B cell (primary cell): ENCODE results near the gene MALRD1. TPM values are rescaled to one million over a fixed set of nuclear protein-coding genes. Genes with fewer than 3 reads are reported as not detected.
"Not testable (repeated sequence)": the region's sequence is repeated elsewhere in the genome, so short reads cannot be mapped to it uniquely, and the experiment has no call there.

Experiments
- ATAC-seq: fragments of 200-7000 bp; cut with Tn5 transposase; one replicate; pipeline ENCODE4 v1.10.0; 2021; ENCODE audit warnings: low read depth, mild to moderate bottlenecking, moderate number of reproducible peaks, moderate library complexity
- CTCF ChIA-PET: fragments of 350-600 bp; sonication (Branson Sonifier 250); formaldehyde crosslinking; loops from one replicate; lab custom pipeline; 2021; ENCODE audit warnings: antibody characterized with exemption, inconsistent platforms; lab: Charles Lee
- POLR2A ChIA-PET: fragments of 350-600 bp; sonication (Branson Sonifier 250); formaldehyde crosslinking; loops from one replicate; lab custom pipeline; 2021; ENCODE audit warnings: antibody characterized with exemption; lab: Charles Lee
- DNase-seq: peaks from one replicate; pipeline ENCODE4 v3.0.0; 2013
- H2AFZ ChIP-seq: 2 replicates; pipeline ENCODE4 v1.6.1; 2012; ENCODE audit warnings: mild to moderate bottlenecking, low read depth, low read length; ENCODE audit not compliant: insufficient read depth, poor library complexity, severe bottlenecking
- H3K27ac ChIP-seq, 2 donors: 1 replicate in 1 of 2; 2 replicates in 1 of 2; pipeline ENCODE4 v1.5.1; 2012 to 2013; ENCODE audit warnings: low read length in 2 of 2, mild to moderate bottlenecking in 2 of 2, moderate library complexity in 1 of 2
- H3K27me3 ChIP-seq, 4 experiments: fragments of 200-600 bp in 1 of 4; sonication (generic) in 1 of 4; replicated peaks in 1 of 4; 1 replicate in 2 of 4; 2 replicates in 2 of 4; pipeline versions ENCODE4 v1.6.1 to v1.7.0; 2013 to 2016; ENCODE audit warnings: low read length in 3 of 4, mild to moderate bottlenecking in 2 of 4, mixed read lengths in 1 of 4, moderate library complexity in 1 of 4; ENCODE audit not compliant: insufficient read depth in 4 of 4, control insufficient read depth in 3 of 4; ENCODE audit errors: control extremely low read depth in 1 of 4
- H3K36me3 ChIP-seq, 2 experiments: replicated peaks in 1 of 2; 1 replicate in 1 of 2; 2 replicates in 1 of 2; pipeline versions ENCODE4 v1.6.1 to v1.7.1; 2013; ENCODE audit warnings: low read length in 1 of 2; ENCODE audit not compliant: insufficient read depth in 2 of 2, control insufficient read depth in 1 of 2; ENCODE audit errors: control extremely low read depth in 1 of 2, extremely low read depth in 1 of 2
- H3K4me1 ChIP-seq, 2 donors: fragments of 200-600 bp in 1 of 2; sonication (generic) in 1 of 2; 1 replicate in 1 of 2; 2 replicates in 1 of 2; pipeline versions ENCODE4 v1.5.1 to v1.6.1; 2013 to 2017; ENCODE audit warnings: low read length in 2 of 2; ENCODE audit not compliant: control insufficient read depth in 2 of 2, insufficient read depth in 2 of 2
- H3K4me2 ChIP-seq: replicated peaks from 2 replicates; pipeline ENCODE3; 2012; ENCODE audit warnings: mild to moderate bottlenecking, low read depth, low read length; ENCODE audit not compliant: poor library complexity, severe bottlenecking
- H3K4me3 ChIP-seq, 5 experiments: fragments of 200-600 bp in 1 of 5; sonication (generic) in 1 of 5; 1 replicate in 3 of 5; 2 replicates in 2 of 5; pipeline versions ENCODE4 v1.5.1 to v1.7.0; 2011 to 2016; ENCODE audit warnings: low read length in 4 of 5, mild to moderate bottlenecking in 4 of 5, low read depth in 2 of 5, control low read depth in 1 of 5, moderate library complexity in 1 of 5; ENCODE audit not compliant: insufficient read depth in 1 of 5; ENCODE audit errors: control extremely low read depth in 1 of 5, extremely low read depth in 1 of 5
- H3K79me2 ChIP-seq: fragments of 200-600 bp; sonication (generic); one replicate; pipeline ENCODE4 v1.6.0; 2016; ENCODE audit warnings: low read length; ENCODE audit not compliant: control insufficient read depth, insufficient read depth
- H3K9ac ChIP-seq: fragments of 200-600 bp; sonication (generic); 2 replicates; pipeline ENCODE4 v1.6.1; 2017; ENCODE audit warnings: mild to moderate bottlenecking, low read length, moderate library complexity
- H3K9me3 ChIP-seq, 3 donors: one replicate each; pipeline versions ENCODE4 v1.6.1 to v1.7.1; 2013; ENCODE audit warnings: low read length in 2 of 3; ENCODE audit not compliant: control insufficient read depth in 2 of 3, insufficient read depth in 1 of 3; ENCODE audit errors: control extremely low read depth in 1 of 3
- H4K20me1 ChIP-seq: 2 replicates; pipeline ENCODE4 v1.6.0; 2012; ENCODE audit warnings: mild to moderate bottlenecking, low read length; ENCODE audit not compliant: insufficient read depth, control insufficient read depth, poor library complexity, severe bottlenecking
- H3K27ac Mint-ChIP-seq: one replicate; pipeline ENCODE4 v1.8.0; 2021; ENCODE audit warnings: mixed read lengths
- H3K27me3 Mint-ChIP-seq: one replicate; pipeline ENCODE4 v1.8.0; 2021; ENCODE audit warnings: mixed read lengths
- H3K4me1 Mint-ChIP-seq: one replicate; pipeline ENCODE4 v1.8.0; 2021; ENCODE audit warnings: mixed read lengths
- H3K4me3 Mint-ChIP-seq: one replicate; pipeline ENCODE4 v1.8.0; 2021; ENCODE audit warnings: mixed read lengths
- H3K9me3 Mint-ChIP-seq: one replicate; pipeline ENCODE4 v1.8.0; 2022; ENCODE audit warnings: mixed read lengths; ENCODE audit not compliant: insufficient read depth
- CTCF ChIP-seq: fragments of 200-600 bp; IDR thresholded peaks from one replicate; pipeline ENCODE4 v1.8.0; 2022; ENCODE audit warnings: antibody characterized with exemption, mild to moderate bottlenecking
- EZH2 ChIP-seq: IDR thresholded peaks from 2 replicates; pipeline ENCODE4 v1.6.1; 2012; ENCODE audit warnings: borderline replicate concordance, low read depth, mild to moderate bottlenecking, moderate library complexity, low read length; ENCODE audit not compliant: insufficient read depth, poor library complexity, severe bottlenecking
- WGBS: methylation state at CpG from one replicate; pipeline ENCODE4 v1.1.5; 2013; ENCODE audit warnings: missing lambda C conversion rate; ENCODE audit not compliant: insufficient coverage; 5-methylcytosine and 5-hydroxymethylcytosine counted together
- intact Hi-C: fragments of 100-400 bp; cut with micrococcal nuclease; formaldehyde crosslinking; loops from one replicate; pipeline ENCODE4 v1.10.0; 2022
- polyA plus RNA-seq: library from polyadenylated mRNA; depleted of rRNA; stranded (reverse); fragments of >200 nt; gene quantifications from 2 replicates; pipeline ENCODE4 v1.2.3, GENCODE V29; 2012
- total RNA-seq, 2 donors: library from RNA; stranded (reverse); fragments of 120-200 nt in 1 of 2; gene quantifications; 1 replicate in 1 of 2; 2 replicates in 1 of 2; pipeline versions ENCODE4 v1.2.3 to v1.2.4, GENCODE V29; 2013 to 2022

The MALRD1 gene
- total and polyA plus RNA-seq, 2 donors (not counting 1 experiment from before 2014, with no cell fraction given): not detected

DNA sequence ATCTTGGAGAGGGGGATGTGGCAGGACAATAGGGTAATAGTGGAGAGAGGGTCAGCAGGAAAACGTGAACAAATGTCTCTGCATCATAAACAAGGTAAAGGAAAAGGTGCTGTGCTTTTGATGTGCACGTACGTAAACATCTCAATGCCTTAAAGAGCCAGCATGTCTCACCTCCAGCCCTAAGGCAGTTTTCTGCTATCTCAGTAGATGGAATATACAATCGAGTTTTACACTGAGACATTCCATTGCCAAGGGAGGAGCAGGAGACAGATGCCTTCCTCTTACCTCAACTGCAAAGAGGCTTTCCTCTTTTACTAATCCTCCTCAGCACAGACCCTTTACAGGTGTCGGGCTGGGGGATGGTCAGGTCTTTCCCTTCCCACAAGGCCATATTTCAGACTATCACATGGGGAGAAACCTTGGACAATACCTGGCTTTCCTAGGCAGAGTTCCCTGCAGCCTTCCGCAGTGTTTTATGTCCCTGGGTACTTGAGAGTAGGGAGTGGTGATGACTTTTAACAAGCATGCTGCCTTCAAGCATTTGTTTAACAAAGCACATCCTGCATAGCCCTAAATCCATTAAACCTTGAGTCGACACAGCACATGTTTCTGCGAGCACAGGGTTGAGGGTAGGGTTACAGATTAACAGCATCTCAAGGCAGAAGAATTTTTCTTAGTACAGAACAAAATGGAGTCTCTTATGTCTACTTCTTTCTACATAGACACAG lies 461.6 kb downstream of the MALRD1 start:
- H3K4me3 Mint-ChIP-seq, H3K27ac Mint-ChIP-seq, ATAC-seq, intact Hi-C loops, H3K4me1 ChIP-seq, H3K4me3 ChIP-seq, H2AFZ ChIP-seq, H3K4me1 Mint-ChIP-seq, H3K79me2 ChIP-seq, H3K4me2 ChIP-seq, H3K9me3 ChIP-seq, H4K20me1 ChIP-seq, H3K27me3 Mint-ChIP-seq, DNase-seq, H3K9me3 Mint-ChIP-seq, H3K27ac ChIP-seq, H3K9ac ChIP-seq, H3K27me3 ChIP-seq, CTCF ChIA-PET, POLR2A ChIA-PET, H3K36me3 ChIP-seq: not testable (repeated sequence)
- WGBS: 73% methylated on average over 3 of the region's 8 CpGs

GRCh38 chr10:19518109-19518508 lies 469.5 kb downstream of the MALRD1 start:
- no peaks in the 10 kb centered on the region for H3K36me3 ChIP-seq
- ChIA-PET CTCF (no interaction called here), POLR2A (no interaction called here)
- no peak overlapping the region for H2AFZ ChIP-seq
- no peaks in the 10 kb centered on the region for H4K20me1 ChIP-seq
- H3K4me1 Mint-ChIP-seq: no peaks in the 10 kb centered on the region
- H3K9me3 ChIP-seq: no peaks in the 10 kb centered on the region
- no peak overlapping the region for H3K4me3 Mint-ChIP-seq
- H3K4me2 ChIP-seq: no peak overlapping the region
- no peaks in the 10 kb centered on the region for H3K27me3 Mint-ChIP-seq
- H3K27ac Mint-ChIP-seq: no peak overlapping the region
- no peak for DNase-seq
- peaks cover 5% of the 10 kb centered on the region for H3K9me3 Mint-ChIP-seq
- intact Hi-C loops: no loop called here
- H3K4me3 ChIP-seq: no peak overlapping the region
- no peaks in the 10 kb centered on the region for H3K4me1 ChIP-seq
- no peaks in the 10 kb centered on the region for H3K27me3 ChIP-seq
- H3K27ac ChIP-seq: no peak overlapping the region
- H3K79me2 ChIP-seq: no peaks in the 10 kb centered on the region
- no peak overlapping the region for H3K9ac ChIP-seq
- TF ChIP-seq EZH2: no peak
- no peak for TF ChIP-seq CTCF
- ATAC-seq: no peak
